HUES48 (cell line): ENCODE measurements around the gene MANSC1.

Experiments used
- H3K27ac ChIP-seq: one replicate; pipeline ENCODE4 v1.7.0; 2013; ENCODE audit warnings: low read depth, low read length, inconsistent platforms
- H3K27me3 ChIP-seq: 2 replicates; pipeline ENCODE4 v1.6.1; 2013; ENCODE audit warnings: mild to moderate bottlenecking, low read length; ENCODE audit not compliant: control insufficient read depth, insufficient read depth
- H3K36me3 ChIP-seq: 2 replicates; pipeline ENCODE4 v1.6.1; 2013; ENCODE audit warnings: low read length; ENCODE audit not compliant: control insufficient read depth, insufficient read depth
- H3K4me1 ChIP-seq: 2 replicates; pipeline ENCODE4 v1.6.1; 2013; ENCODE audit warnings: mild to moderate bottlenecking, low read length; ENCODE audit not compliant: control insufficient read depth, insufficient read depth
- H3K4me3 ChIP-seq: 2 replicates; pipeline ENCODE4 v1.5.1; 2013; ENCODE audit warnings: mild to moderate bottlenecking, low read depth, low read length
- H3K9ac ChIP-seq: 2 replicates; pipeline ENCODE4 v1.6.1; 2013; ENCODE audit warnings: mild to moderate bottlenecking, low read depth, low read length, moderate library complexity
- H3K9me3 ChIP-seq: 2 replicates; pipeline ENCODE4 v1.6.1; 2013; ENCODE audit warnings: low read length; ENCODE audit not compliant: control insufficient read depth, insufficient read depth

The MANSC1 gene

GRCh38 chr12:12349711-12350665, at the start of gene MANSC1:
Gene MANSC1, minus strand, starts transcription at chr12:12350242. Its CDS starts 6,928 bp downstream, at chr12:12343314.
- Histone ChIP-seq H3K9ac (no peak within 1 kb of the TSS), H3K4me3 (peak within 1 kb of the TSS; percentile 63), H3K27me3 (peaks cover 10% of the 10 kb centered on the region), H3K27ac (peak within 1 kb of the TSS; percentile 17), H3K36me3 (no peaks in the 10 kb centered on the region), H3K9me3 (no peaks in the 10 kb centered on the region), H3K4me1 (peaks cover 25% of the 10 kb centered on the region)

- Histone ChIP-seq H3K27ac (peak overlapping the region; percentile 56), H3K4me3 (no peak overlapping the region), H3K9ac (no peak overlapping the region), H3K9me3 (no peaks in the 10 kb centered on the region), H3K4me1 (peaks cover 23% of the 10 kb centered on the region), H3K36me3 (no peaks in the 10 kb centered on the region), H3K27me3 (no peaks in the 10 kb centered on the region)
Observed at GRCh38 chr12:12399161-12399560, 49.1 kb upstream of the MANSC1 start.

GRCh38 chr12:12398026-12398859, 48.2 kb upstream of the MANSC1 start:
- no peak overlapping the region for H3K9ac ChIP-seq
- H3K4me3 ChIP-seq, result no peak overlapping the region
- H3K27ac ChIP-seq, result peak overlapping the region; percentile 56
- H3K36me3 ChIP-seq, result no peaks in the 10 kb centered on the region
- H3K27me3 ChIP-seq, result no peaks in the 10 kb centered on the region
- peaks cover 18% of the 10 kb centered on the region for H3K4me1 ChIP-seq
- H3K9me3 ChIP-seq, result no peaks in the 10 kb centered on the region

GRCh38 chr12:12397184-12397583, 47.1 kb upstream of the MANSC1 start:
- H3K9me3 ChIP-seq, result no peaks in the 10 kb centered on the region
- H3K4me1 ChIP-seq, result peaks cover 18% of the 10 kb centered on the region
- H3K36me3 ChIP-seq, result no peaks in the 10 kb centered on the region
- H3K9ac ChIP-seq, result no peak overlapping the region
- no peaks in the 10 kb centered on the region for H3K27me3 ChIP-seq
- H3K27ac ChIP-seq, result no peak overlapping the region
- H3K4me3 ChIP-seq, result no peak overlapping the region

- Histone ChIP-seq H3K9ac (no peak overlapping the region), H3K36me3 (no peaks in the 10 kb centered on the region)
Observed at GRCh38 chr12:12396694-12397093, 46.7 kb upstream of the MANSC1 start.

GRCh38 chr12:12393171-12393570, 43.1 kb upstream of the MANSC1 start:
- Histone ChIP-seq H3K27ac (no peak overlapping the region), H3K9me3 (no peaks in the 10 kb centered on the region), H3K27me3 (no peaks in the 10 kb centered on the region), H3K4me3 (no peak overlapping the region), H3K9ac (no peak overlapping the region), H3K4me1 (peaks cover 5% of the 10 kb centered on the region; the same call in 1 of the 2 replicates), H3K36me3 (no peaks in the 10 kb centered on the region)

More at GRCh38 chr12:12396694-12397093, 46.7 kb upstream of the MANSC1 start:
- Histone ChIP-seq H3K4me3 (no peak overlapping the region), H3K9me3 (no peaks in the 10 kb centered on the region), H3K27me3 (no peaks in the 10 kb centered on the region), H3K27ac (no peak overlapping the region), H3K4me1 (peaks cover 18% of the 10 kb centered on the region)

GRCh38 chr12:12392413-12392812, 42.4 kb upstream of the MANSC1 start:
- 0 out of 2 replicates have a peak, but pooled peaks cover 4% of the 10 kb centered on the region for H3K4me1 ChIP-seq
- no peaks in the 10 kb centered on the region for H3K27me3 ChIP-seq
- H3K9me3 ChIP-seq, result no peaks in the 10 kb centered on the region
- no peaks in the 10 kb centered on the region for H3K36me3 ChIP-seq
- no peak overlapping the region for H3K9ac ChIP-seq
- H3K4me3 ChIP-seq, result no peak overlapping the region
- no peak overlapping the region for H3K27ac ChIP-seq

GRCh38 chr12:12387501-12387900, 37.5 kb upstream of the MANSC1 start:
- H3K27ac ChIP-seq, result no peak overlapping the region
- no peaks in the 10 kb centered on the region for H3K9me3 ChIP-seq
- no peak overlapping the region for H3K4me3 ChIP-seq
- H3K36me3 ChIP-seq, result no peaks in the 10 kb centered on the region
- H3K4me1 ChIP-seq, result peaks cover 24% of the 10 kb centered on the region
- no peaks in the 10 kb centered on the region for H3K27me3 ChIP-seq
- no peak overlapping the region for H3K9ac ChIP-seq

GRCh38 chr12:12384571-12385340, 34.7 kb upstream of the MANSC1 start:
- H3K9ac ChIP-seq, result peak overlapping the region; percentile 38; the same call in 1 of the 2 replicates
- H3K9me3 ChIP-seq, result no peaks in the 10 kb centered on the region
- H3K36me3 ChIP-seq, result no peaks in the 10 kb centered on the region
- H3K4me1 ChIP-seq, result peaks cover 24% of the 10 kb centered on the region
- H3K27ac ChIP-seq, result peak overlapping the region; percentile 90
- 0 out of 2 replicates have a peak overlapping the region, but pooled peaks have one; percentile 7 for H3K4me3 ChIP-seq
- no peaks in the 10 kb centered on the region for H3K27me3 ChIP-seq

- no peak overlapping the region for H3K27ac ChIP-seq
- H3K36me3 ChIP-seq, result no peaks in the 10 kb centered on the region
- no peaks in the 10 kb centered on the region for H3K27me3 ChIP-seq
- H3K9ac ChIP-seq, result no peak overlapping the region
- no peak overlapping the region for H3K4me3 ChIP-seq
- H3K9me3 ChIP-seq, result no peaks in the 10 kb centered on the region
- peaks cover 21% of the 10 kb centered on the region for H3K4me1 ChIP-seq
Observed at GRCh38 chr12:12381982-12382381, 31.9 kb upstream of the MANSC1 start.
